GM19463 (cell line): Measurements from ENCODE around the gene MTCL1.

Experiments used
- ATAC-seq: cut with Tn5 transposase; IDR thresholded peaks from one replicate; pipeline ENCODE4 v1.9.1; 2021; ENCODE audit warnings: mild to moderate bottlenecking, moderate library complexity; ENCODE audit not compliant: unreplicated experiment

Gene MTCL1

DNA sequence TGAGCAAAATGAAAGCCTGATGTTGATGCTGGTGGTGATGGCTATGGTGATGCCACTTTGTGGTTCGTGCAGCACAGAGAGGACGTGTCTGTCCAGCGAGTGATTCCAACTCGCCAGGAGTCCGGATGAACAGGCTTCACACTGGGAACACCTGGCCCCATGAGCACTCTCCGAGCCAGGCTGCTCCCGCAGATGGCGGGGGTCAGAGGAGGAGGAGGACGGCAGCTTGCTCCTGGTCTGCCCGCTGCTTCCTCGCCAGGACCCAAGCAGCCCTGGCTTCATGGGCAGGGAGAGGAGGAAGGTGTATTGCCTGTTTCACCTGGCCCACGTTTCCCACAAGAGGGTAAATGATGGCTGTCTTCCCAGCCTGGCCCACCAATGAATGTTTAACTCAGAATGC, 121.6 kb downstream of the MTCL1 start:
- no peak for ATAC-seq

DNA sequence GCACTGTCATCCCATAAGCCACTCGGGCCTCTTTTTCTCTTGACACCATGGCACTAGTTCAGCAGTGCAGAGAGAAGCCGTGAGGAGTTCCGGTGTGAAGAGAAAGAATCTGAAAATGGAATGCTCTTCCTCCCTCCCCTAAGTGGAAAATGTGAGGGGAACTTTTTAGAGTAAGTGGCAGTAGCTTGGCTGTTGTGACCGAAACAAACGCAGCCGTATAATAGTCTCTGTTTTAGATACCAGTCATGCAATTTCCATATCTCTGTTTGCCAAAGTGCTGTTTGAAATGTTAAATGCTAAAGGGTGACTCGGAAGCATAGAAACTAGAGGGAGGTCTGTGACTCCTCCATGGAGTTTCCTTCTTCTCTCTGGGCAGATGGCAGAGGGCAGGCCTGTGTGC, 122.9 kb downstream of the MTCL1 start:
- ATAC-seq = no peak

DNA sequence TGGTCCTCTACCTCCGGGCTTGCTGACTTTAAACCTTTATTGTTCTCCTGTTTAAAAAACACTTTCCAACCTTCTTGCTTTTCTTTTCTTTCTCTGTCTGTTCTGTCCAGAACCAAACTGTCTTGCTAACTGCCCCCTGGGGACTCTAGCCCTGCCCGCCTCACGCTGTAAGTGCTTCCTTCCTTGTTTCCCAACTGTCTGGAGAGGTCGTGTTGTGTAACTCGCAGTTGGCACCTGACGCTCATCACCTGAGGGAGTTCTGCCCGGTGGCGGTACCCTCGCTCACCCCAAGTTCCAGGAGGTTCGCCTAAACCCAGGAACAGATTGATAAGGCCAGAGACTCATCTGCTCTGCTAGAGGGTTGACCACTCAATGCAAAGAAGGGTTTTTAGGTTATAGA, 123.4 kb downstream of the MTCL1 start:
- ATAC-seq = no peak

DNA sequence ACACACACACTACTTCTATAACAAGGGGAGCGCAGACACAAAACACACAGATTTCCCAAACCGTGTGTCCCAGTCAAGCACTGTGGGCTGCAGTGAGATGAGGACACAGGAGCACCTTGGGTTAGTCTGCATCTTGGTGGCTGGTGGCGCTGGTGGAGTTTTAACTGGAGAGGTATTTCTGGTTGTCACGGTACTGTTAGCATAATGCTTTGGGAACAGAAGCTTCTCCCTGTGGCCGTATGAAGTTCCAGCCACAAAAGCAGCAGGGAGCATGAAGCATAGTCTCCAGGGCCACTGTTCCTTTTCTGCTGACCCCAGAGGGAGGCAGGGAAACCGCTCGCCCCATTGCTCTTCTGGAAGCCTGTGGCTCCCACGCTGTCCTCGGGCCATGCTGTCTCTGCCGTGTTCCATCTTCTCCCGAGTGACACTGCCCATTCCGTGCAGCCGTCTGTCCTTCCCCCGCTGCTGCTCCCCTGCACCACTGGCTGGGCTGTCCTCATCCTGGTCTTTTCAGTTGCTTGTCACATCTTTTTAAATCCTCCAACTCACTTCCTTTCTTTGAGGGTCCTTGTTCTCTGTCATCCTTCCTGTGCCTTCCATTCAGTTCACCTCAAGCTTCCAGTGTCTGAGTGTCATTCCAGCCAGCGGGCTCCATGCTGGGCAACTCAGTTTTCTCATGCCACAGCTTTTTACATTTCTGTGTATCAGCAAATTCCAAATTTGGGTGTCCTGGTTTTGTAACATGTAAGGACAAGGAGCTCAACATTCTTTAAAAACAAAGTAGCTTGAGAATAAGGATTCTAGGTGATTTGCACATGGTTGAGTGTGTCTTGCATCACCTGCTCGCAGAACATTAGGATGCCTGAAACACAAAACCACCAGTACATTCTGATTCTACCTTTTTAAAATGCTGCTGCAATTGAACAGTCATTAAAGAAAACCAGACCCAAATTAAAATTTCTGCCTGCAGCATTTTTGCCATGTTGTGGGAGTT, 125.0 kb downstream of the MTCL1 start:
- no peak for ATAC-seq

DNA sequence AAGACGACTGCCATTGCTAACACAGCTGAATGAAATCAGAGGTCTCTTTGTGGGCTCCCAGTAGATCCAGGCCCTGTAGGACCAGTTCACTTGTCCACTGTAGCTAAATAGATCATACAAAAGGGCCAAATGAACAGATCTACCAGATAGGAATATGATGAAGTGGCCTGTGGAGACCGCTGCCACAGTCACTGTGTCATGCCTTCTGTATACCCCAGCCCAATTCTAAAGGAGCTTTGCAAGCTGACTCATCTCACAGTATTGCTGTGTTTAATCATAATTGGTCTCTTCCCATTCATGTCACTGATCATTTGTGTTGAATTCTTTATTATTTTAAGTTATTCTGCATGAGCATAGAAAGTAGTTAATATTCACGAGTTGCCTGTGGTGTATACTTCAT, 125.8 kb downstream of the MTCL1 start:
- ATAC-seq = no peak

DNA sequence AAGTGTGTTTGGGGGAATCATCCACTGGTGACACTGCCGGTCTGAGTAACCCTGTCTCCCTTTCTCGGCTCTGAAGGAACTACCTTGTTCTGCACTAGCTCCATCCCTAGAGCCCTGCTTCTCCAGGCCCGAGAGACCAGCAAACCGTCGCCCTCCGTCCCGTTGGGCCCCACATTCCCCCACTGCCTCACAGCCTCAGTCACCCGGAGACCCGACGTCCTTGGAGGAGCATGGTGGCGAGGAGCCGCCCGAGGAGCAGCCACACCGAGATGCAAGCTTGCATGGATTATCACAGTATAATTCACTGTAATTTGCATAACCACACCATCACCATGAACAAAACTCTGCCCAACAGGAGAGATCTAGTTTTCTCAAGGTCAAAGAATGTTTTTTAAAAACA, 126.2 kb downstream of the MTCL1 start:
- ATAC-seq = no peak

DNA sequence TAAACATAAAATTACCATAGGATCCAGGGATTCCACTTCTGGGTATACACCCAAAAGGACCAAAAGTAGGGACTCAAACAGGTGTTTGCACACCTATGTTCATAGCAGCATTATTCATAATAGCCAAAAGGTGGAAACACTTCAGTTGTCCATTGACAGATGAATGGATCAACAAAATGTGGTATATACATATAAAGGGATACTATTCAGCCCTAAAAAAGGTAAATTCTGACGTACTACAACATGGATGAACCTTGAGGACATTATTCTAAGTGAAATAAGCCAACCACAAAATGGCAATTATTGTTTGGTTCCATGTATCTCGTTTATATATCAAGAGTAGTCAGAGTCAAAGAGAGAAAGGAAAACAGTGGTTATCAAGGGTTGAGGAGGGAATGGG, 128.1 kb downstream of the MTCL1 start:
- no peak for ATAC-seq

DNA sequence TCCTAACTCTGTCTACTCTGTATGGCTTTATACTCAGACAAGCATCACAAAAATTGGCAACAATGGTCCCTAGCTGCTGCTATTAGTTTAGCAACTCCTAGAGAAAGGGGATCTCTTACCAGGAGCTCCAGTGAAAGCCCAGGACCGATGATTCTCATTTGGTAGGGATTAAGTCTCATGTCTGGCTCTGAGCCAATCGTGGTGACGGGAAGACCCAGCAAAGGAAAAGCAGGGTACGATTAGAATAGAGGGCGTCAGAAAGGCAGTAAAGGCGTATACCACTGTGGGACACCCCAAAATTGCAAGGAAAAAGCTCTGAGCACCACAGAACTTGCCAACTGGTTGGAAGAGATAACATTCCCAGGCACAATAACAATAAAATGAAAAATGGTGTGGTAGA, 129.5 kb downstream of the MTCL1 start:
- no peak for ATAC-seq

DNA sequence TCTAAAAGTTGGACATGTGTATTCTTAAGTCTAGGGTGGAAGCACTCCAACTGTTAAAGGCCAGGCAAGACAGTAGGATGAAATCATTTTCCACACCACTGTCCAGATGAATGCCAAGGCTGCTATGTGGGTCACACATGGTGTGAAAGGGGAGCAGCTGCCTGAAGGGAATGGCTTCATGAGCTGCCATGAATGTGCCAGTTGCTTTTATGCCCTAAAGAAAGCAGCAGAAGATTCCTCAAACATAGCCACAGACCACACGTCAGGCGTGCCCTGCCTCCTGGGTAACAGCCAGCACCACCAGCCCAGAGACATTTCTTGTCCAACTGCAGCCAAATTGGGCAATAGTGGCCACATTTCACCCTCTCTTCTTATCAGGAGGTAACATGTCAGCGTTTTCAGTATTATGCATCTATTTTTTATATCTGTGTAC, 130.2 kb downstream of the MTCL1 start:
- no peak for ATAC-seq

DNA sequence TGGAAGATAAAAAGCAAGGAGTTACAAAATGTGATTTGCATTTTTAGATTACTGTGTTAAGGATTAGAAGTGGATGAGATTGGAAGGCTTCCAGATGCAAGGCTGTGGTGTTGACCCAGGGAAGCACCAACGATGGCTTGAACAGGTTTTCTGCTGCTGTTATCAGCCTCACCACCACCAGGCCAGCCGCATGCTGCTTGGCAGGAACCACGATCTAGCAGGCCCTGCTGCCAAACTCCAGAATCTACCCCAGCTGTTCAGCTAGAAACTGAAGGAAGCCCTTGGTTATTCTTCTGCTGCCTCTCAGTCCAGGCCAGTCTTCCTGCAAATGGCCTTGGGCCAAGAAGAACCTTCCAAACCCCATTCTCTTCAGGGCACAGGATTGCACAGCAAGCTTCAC, 133.9 kb downstream of the MTCL1 start:
- ATAC-seq = no peak

DNA sequence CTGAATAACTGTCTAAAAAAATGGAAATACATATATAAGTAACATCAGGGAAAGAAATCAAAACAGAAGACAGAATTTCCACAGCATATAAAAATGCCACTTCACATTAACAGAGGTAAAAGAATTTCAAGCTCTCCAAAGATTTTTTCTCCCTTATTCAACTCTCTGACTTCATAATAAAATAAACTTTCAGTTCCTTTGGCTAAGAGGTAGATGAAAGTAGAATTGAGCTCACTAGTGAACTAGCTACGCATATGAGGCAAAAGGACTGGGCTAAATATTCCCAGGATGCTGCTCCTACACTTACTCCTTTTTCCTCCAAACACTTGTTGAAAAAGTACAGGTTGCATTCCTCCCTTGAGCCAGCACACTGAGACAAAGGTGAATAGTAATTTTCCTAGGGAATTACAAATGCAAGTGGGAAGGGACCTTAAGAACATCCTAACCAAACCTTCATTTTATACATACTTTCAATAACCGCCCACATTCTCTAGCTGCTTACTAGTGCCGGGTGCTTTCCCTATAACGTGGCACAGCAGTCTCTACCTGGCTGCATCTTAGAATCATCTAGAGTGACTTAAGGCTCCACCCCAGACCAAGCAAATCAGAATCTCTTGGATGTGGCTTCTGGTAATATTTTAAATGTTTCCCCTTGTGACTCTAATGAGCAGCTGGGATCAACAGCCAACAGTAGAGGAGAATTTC, 136.6 kb downstream of the MTCL1 start:
- no peak for ATAC-seq

DNA sequence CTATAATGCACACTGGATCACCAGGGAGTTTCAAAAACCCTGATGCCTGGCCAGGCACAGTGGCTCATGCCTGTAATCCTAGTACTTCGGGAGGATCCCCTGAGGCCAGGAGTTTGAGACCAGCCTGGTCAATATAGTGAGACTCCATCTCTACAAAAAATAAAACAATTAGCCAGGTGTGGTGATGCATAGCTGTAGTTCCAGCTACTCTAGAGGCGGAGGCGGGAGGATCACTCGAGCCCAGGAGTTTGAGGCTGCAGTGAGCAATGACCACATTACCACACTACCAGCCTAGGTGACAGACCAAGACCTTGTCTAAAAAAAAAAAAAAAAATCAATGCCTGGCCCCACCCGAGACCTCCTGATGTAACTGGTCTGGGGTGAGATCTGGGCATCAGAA, 137.2 kb downstream of the MTCL1 start:
- no peak for ATAC-seq

DNA sequence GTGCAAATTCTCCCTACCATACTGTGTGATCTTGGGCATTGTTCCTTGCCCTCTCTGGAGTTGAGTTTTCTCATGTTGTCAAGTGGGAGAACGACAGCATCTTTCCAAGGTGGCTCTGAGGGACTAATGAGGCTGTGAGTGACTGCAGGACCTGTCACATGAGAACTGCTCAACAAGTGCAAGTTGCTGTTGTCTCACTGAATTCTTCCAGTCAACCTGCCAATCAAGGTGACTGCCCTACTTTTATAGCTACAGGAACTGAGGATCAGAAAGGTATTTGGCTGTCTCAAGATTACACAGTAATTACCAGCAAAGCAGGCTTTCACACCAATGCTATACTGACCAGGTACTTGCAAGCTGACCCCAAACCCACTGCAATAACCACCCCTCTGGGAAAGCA, 137.6 kb downstream of the MTCL1 start:
- no peak for ATAC-seq

DNA sequence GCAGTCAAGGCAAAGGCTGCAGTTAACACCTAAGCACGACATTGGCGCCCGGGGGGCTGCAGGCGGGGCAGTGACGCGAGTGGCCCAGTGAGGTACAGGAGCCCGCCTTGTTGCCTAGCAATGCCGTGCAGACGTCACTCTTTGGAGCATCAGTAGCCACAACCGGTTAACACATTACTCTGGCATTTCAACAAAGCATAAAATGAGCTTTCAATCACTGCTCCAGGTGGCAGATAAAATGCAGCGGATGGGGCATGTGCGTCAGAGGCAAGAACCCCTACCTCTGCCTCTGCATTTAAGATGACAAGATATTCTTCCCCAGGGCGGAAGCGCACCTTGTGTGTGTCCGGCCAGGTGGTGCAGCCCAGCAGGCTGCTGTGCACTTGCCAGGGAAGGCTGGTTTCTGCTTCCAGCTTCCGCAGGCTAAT, 139.4 kb downstream of the MTCL1 start:
- ATAC-seq = no peak

DNA sequence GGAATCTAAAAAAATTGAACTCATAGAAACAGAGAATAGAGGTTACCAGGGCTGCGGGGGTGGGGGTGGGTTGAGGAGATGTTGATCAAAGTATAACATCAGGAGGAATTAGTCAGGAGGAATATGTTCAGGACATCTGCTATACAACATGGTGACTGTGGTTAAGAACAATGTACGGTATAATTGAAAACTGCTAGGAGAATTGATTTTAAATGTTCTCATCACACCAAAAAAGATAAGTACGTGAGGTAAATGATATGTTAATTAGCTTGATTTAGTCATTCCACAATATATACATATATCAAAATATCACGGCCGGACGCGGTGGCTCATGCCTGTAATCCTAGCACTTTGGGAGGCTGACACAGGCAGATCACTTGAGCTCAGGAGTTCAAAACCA, 140.2 kb downstream of the MTCL1 start:
- no peak for ATAC-seq

DNA sequence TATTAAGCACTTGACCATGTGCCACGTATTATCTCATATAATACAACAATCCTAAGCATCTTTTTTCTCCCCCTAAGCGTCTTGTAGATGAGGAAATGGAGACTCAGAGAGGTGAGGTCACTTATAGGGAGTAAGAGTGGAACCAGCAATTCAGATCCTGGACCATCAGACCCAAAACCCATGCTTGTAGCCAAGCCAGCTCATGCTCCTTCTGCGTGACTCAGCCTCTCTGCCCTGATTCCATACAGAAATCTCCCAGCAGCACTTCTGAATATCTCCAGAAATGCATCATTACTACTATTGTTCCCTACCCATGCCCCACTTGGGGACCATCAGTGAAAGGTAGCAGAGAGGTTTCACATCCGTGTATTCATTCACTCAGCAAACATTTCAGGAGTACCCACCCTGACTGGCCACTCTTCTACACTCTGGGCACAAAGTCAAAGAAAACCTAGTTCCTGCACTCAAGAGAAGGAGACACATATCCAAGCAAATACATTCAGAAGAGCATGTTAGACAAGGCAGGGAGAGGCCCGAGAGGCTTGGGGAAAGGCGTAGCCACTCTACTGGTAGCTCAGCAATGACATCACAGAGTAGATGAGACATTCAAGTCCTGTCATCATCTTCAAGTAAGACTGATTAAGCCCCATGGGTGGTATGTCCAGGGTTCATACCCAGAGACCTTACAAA, 141.9 kb downstream of the MTCL1 start:
- ATAC-seq = no peak

DNA sequence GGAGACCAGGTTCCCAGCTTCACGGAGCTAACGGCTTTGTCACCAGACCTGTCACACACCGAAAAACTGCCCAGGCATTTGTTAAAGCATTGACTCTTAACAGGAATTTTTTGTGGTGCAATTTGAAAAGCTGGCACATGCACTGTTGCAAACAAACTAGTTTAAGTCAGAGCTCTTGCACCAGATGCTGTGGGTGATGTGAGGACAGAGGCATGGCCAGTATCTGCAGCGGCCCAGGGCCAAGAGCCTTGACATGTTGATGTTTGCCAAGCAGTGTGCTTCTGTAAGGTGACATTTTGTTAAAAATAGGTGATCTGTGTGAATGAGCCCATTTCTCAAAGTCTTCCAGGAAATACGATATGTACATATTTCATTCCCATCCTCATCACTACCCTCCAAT, 142.5 kb downstream of the MTCL1 start:
- ATAC-seq = no peak

DNA sequence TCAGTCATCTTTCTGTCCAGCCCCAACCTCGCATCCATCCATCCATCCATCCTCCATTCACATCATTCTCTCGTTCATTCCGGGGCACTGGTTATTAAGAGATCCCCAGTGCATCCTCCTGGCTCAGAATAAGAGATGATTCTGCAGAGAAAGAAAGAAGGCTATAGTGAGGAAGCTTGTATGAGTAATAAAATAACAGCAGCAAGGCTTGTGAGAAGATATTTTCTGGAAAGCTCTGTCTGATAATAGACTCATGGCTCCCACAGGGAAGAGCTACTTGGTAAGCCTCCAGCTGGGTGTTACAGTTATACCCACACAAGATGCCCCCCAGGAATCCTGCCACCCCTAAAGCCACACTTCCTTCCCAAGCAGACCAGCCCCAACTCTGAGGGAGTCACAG, 143.2 kb downstream of the MTCL1 start:
- no peak for ATAC-seq

DNA sequence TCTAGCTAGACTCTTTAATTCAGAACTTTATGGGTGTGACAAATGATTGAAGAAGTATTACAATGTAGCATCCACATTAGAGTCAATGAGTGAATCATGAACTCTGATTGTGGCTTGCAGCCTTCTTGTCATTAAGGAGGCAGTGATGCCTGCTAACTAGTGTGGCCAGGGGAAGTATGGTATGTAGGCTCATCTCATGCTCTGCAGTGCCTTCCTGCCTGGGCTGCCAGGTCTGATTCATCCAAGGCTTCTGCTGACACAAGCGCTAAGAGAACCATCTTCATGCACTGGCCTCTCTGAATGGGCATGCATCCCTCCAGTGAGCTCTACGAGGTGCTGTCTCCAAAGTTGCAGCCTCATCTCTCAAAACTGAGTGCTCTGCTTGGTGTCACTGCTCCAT, 144.3 kb downstream of the MTCL1 start:
- no peak for ATAC-seq

DNA sequence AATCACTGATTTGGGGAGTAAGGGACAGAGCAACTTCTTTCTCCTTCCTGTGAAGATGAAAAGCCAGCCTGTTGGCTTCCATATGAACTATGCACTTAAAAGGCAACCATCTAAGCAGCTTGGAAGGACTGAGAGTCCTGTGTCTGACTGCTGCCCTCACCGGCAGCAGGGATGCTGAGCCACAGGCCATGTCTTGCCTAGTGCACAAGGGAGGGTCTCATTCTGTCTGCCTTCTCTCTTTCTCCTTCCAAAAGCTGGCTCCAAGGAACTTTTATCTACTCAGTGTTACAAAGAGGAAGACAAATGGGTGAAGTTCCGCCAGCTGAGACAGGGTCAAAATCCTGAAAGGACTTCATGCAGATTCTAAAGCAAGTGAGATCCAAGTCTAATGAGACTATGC, 146.3 kb downstream of the MTCL1 start:
- ATAC-seq = no peak

DNA sequence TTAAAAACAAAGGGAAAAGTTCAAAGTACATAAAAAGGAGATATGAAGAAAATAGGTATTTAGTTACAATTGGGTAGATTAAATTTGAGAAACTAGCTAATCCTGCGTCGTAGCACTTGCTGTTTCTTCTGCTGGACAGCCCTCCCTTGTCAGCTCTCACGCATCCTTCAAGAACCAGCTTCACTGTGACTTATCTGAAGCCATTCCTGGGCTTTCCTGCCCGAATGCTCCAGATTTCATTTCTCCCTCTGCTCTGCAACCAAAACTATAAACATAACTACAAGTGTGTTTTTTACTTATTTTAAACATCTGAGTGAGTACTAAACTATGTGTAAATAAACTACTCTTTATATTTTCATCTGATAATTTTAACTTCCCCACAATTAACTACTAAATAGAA, 149.2 kb downstream of the MTCL1 start:
- no peak for ATAC-seq

DNA sequence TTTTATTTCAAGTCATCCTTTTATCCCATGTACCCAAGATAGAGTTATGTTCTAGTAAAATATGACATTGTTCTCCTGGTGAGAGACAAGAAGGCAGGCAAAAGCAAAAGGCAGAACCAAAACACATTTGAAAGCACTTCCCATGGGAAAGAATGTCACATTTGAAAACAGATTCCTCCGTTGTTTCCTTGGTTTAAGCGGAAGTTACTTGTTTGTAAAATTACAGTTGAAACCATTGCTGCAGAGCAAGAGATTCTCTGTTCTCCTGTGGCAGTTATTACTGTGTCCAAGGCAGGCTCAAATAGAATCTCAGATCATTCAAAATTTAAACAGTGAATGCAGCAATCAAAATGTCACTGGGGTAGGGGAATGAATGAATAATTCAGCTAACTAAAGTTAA, 149.6 kb downstream of the MTCL1 start:
- ATAC-seq = no peak
